Measurements from ENCODE around the gene RTL1. TPM values are rescaled to one million over a fixed set of nuclear protein-coding genes. Genes with fewer than 3 reads are reported as not detected.

RTL1 gene
- polyA plus RNA-seq, 1 of the 3 experiments (the other 2 are of a cell fraction), result 0.07 TPM

DNA sequence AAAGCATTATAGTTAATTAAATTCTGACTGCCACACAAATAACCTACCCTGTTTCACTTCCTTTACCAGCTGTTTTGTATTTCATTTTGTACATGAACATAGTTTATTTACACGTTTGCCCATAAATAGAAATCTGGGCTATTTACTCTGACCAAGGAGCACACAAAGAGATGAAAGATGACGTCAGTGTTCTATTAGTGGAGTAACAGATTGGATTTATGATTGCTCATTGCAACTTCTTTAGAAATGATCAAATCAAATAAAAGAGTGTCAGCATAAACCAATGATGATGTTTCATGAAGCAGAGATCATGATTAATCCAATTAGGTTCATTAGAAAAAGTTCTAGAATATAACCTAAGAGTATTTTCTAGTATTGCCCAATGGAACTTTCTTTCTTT lies 12.0 kb upstream of the RTL1 start (continued):
- no peak for TF ChIP-seq MAX (IDR thresholded peaks at IDR 0.05; ENCODE audit: low read depth)
- TF ChIP-seq CHD2 (IDR thresholded peaks at IDR 0.05; ENCODE audit: low read length, partially characterized antibody), result no peak
- no peak for TF ChIP-seq EZH2phosphoT487 (IDR thresholded peaks at IDR 0.05; ENCODE audit: borderline replicate concordance, low read depth)
- TF ChIP-seq FOXJ3 (CRISPR knock-in tag; IDR thresholded peaks at IDR 0.05), result no peak
- TF ChIP-seq CTCF (IDR thresholded peaks at IDR 0.05), result no peak
- TF ChIP-seq TAF1 (IDR thresholded peaks at IDR 0.05; ENCODE audit: borderline replicate concordance, low read depth, low read length), result no peak

- Histone ChIP-seq H3K27ac (ENCODE audit: low read depth in 2 of 2, low read length in 1 of 2) (no peak overlapping the region), H3F3A (replicated peaks; ENCODE audit: insufficient read depth) (no peaks in the 10 kb centered on the region), H3K9me2 (no peaks in the 10 kb centered on the region), H3K27me3 (ENCODE audit: insufficient read depth) (no peaks in the 10 kb centered on the region), H2AFZ (ENCODE audit: low read depth) (no peak overlapping the region), H4K20me1 (ENCODE audit: insufficient read depth) (no peaks in the 10 kb centered on the region), H3K4me2 (peak overlapping the region; percentile 19; the same call in 1 of the 2 replicates), H3K36me3 (replicated peaks in 1 of 2; ENCODE audit: control insufficient read depth in 1 of 2, insufficient read depth in 2 of 2, low read length in 1 of 2) (no peaks in the 10 kb centered on the region), H3K4me1 (ENCODE audit: control insufficient read depth in 1 of 2, insufficient read depth in 2 of 2, low read depth in 1 of 2, low read length in 1 of 2) (no peaks in the 10 kb centered on the region), H3K9me3 (no peaks in the 10 kb centered on the region), H3K4me3 (ENCODE audit: low read depth in 2 of 2, low read length in 1 of 2) (no peak overlapping the region), H3K9ac (no peak overlapping the region), H3K79me2 (ENCODE audit: insufficient read depth) (no peaks in the 10 kb centered on the region)
- no peak for DNase-seq
- TF ChIP-seq TCF12 (IDR thresholded peaks at IDR 0.05) (no peak), NRF1 (IDR thresholded peaks at IDR 0.05; ENCODE audit: low read depth, low read length) (no peak), CTCF (IDR thresholded peaks at IDR 0.05) (no peak), GATA2 (CRISPR knock-in tag; IDR thresholded peaks at IDR 0.05) (no peak), PBX3 (IDR thresholded peaks at IDR 0.05) (no peak), SMC3 (IDR thresholded peaks at IDR 0.05; ENCODE audit: low read depth, low read length) (no peak), EZH2phosphoT487 (IDR thresholded peaks at IDR 0.05; ENCODE audit: borderline replicate concordance, low read depth) (no peak), CHD2 (IDR thresholded peaks at IDR 0.05; ENCODE audit: low read length, partially characterized antibody) (no peak), YY1 (IDR thresholded peaks at IDR 0.05; ENCODE audit: low read depth) (no peak), EP300 (IDR thresholded peaks at IDR 0.05; ENCODE audit: borderline replicate concordance in 1 of 2, low read depth in 1 of 2, low read length in 1 of 2) (no peak), MEF2A (IDR thresholded peaks at IDR 0.05; ENCODE audit: borderline replicate concordance, low read depth) (no peak)
- TF ChIP-seq, protein P1, sequence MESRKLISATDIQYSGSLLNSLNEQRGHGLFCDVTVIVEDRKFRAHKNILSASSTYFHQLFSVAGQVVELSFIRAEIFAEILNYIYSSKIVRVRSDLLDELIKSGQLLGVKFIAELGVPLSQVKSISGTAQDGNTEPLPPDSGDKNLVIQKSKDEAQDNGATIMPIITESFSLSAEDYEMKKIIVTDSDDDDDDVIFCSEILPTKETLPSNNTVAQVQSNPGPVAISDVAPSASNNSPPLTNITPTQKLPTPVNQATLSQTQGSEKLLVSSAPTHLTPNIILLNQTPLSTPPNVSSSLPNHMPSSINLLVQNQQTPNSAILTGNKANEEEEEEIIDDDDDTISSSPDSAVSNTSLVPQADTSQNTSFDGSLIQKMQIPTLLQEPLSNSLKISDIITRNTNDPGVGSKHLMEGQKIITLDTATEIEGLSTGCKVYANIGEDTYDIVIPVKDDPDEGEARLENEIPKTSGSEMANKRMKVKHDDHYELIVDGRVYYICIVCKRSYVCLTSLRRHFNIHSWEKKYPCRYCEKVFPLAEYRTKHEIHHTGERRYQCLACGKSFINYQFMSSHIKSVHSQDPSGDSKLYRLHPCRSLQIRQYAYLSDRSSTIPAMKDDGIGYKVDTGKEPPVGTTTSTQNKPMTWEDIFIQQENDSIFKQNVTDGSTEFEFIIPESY (IDR thresholded peaks at IDR 0.05; ENCODE audit: borderline replicate concordance, low read depth), result no peak
- TF ChIP-seq, protein P2, sequence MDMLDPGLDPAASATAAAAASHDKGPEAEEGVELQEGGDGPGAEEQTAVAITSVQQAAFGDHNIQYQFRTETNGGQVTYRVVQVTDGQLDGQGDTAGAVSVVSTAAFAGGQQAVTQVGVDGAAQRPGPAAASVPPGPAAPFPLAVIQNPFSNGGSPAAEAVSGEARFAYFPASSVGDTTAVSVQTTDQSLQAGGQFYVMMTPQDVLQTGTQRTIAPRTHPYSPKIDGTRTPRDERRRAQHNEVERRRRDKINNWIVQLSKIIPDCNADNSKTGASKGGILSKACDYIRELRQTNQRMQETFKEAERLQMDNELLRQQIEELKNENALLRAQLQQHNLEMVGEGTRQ (IDR thresholded peaks at IDR 0.05; ENCODE audit: borderline replicate concordance, low read depth, low read length), result no peak
- ChIA-PET CTCF (interaction anchor here (1.9 kb wide), 1 partner anchor 95 kb away, joined by 4 read pairs; no protein-coding TSS in a partner anchor), POLR2A (no interaction called here)
- WGBS (ENCODE audit: low lambda C conversion rate), result 39% methylated on average over 3 of the region's 3 CpGs
Measured at GRCh38 chr14:100914597-100915021, 11.1 kb upstream of the RTL1 start.
